ENCODE data around the gene AKR1C8. TPM values are rescaled to one million over a fixed set of nuclear protein-coding genes. Genes with fewer than 3 reads are reported as not detected.
"Not testable (repeated sequence)": the region's sequence is repeated elsewhere in the genome, so short reads cannot be mapped to it uniquely, and the experiment has no call there.

AKR1C8 gene
- total RNA-seq, 1 donor from 2014 or later: not detected

- H3K9me3 Mint-ChIP-seq (ENCODE audit: unreplicated experiment): no peaks in the 10 kb centered on the region
- DNase-seq (ENCODE audit: extremely low spot score, unreplicated experiment): no peak
- H3K27me3 Mint-ChIP-seq (ENCODE audit: unreplicated experiment): peaks cover 5% of the 10 kb centered on the region
- no peaks in the 10 kb centered on the region for H3K36me3 Mint-ChIP-seq (ENCODE audit: unreplicated experiment)
- TF ChIP-seq CTCF (IDR thresholded peaks at IDR 0.05): no peak
- no peak overlapping the region for H3K4me3 Mint-ChIP-seq (ENCODE audit: unreplicated experiment)
- no peak overlapping the region for H3K27ac Mint-ChIP-seq (ENCODE audit: unreplicated experiment)
- H3K4me1 Mint-ChIP-seq (ENCODE audit: unreplicated experiment): no peaks in the 10 kb centered on the region
Measured at GRCh38 chr10:5188358-5188757, 3.4 kb upstream of the AKR1C8 start.

- H3K4me3 Mint-ChIP-seq (ENCODE audit: unreplicated experiment): no peak overlapping the region
- H3K9me3 Mint-ChIP-seq (ENCODE audit: unreplicated experiment): no peaks in the 10 kb centered on the region
- H3K4me1 Mint-ChIP-seq (ENCODE audit: unreplicated experiment): no peaks in the 10 kb centered on the region
- no peak for DNase-seq (ENCODE audit: extremely low spot score, unreplicated experiment)
- peaks cover 5% of the 10 kb centered on the region for H3K27me3 Mint-ChIP-seq (ENCODE audit: unreplicated experiment)
- TF ChIP-seq CTCF (IDR thresholded peaks at IDR 0.05): no peak
- no peak overlapping the region for H3K27ac Mint-ChIP-seq (ENCODE audit: unreplicated experiment)
- H3K36me3 Mint-ChIP-seq (ENCODE audit: unreplicated experiment): no peaks in the 10 kb centered on the region
Measured at GRCh38 chr10:5187867-5188266, 2.9 kb upstream of the AKR1C8 start.

- no peak for TF ChIP-seq CTCF (IDR thresholded peaks at IDR 0.05)
- no peak overlapping the region for H3K27ac Mint-ChIP-seq (ENCODE audit: unreplicated experiment)
- no peaks in the 10 kb centered on the region for H3K9me3 Mint-ChIP-seq (ENCODE audit: unreplicated experiment)
- no peak overlapping the region for H3K4me3 Mint-ChIP-seq (ENCODE audit: unreplicated experiment)
- no peaks in the 10 kb centered on the region for H3K36me3 Mint-ChIP-seq (ENCODE audit: unreplicated experiment)
- DNase-seq (ENCODE audit: extremely low spot score, unreplicated experiment): no peak
- no peaks in the 10 kb centered on the region for H3K4me1 Mint-ChIP-seq (ENCODE audit: unreplicated experiment)
- no peaks in the 10 kb centered on the region for H3K27me3 Mint-ChIP-seq (ENCODE audit: unreplicated experiment)
Measured at GRCh38 chr10:5183923-5184322, 1.0 kb downstream of the AKR1C8 start.

GRCh38 chr10:5180503-5180902 is 4.4 kb downstream of the AKR1C8 start:
- DNase-seq (ENCODE audit: extremely low spot score, unreplicated experiment); H3K27ac Mint-ChIP-seq (ENCODE audit: unreplicated experiment); H3K4me1 Mint-ChIP-seq (ENCODE audit: unreplicated experiment); H3K27me3 Mint-ChIP-seq (ENCODE audit: unreplicated experiment); H3K4me3 Mint-ChIP-seq (ENCODE audit: unreplicated experiment); H3K9me3 Mint-ChIP-seq (ENCODE audit: unreplicated experiment); H3K36me3 Mint-ChIP-seq (ENCODE audit: unreplicated experiment): not testable (repeated sequence)

GRCh38 chr10:5175581-5175980 is 9.4 kb downstream of the AKR1C8 start:
- not testable (repeated sequence) for H3K27ac Mint-ChIP-seq (ENCODE audit: unreplicated experiment); H3K4me3 Mint-ChIP-seq (ENCODE audit: unreplicated experiment)

GRCh38 chr10:5168897-5169420 is 16.0 kb downstream of the AKR1C8 start:
- DNase-seq (ENCODE audit: extremely low spot score, unreplicated experiment): no peak
- Mint-ChIP-seq H3K36me3 (ENCODE audit: unreplicated experiment) (no peaks in the 10 kb centered on the region), H3K4me1 (ENCODE audit: unreplicated experiment) (no peaks in the 10 kb centered on the region), H3K27me3 (ENCODE audit: unreplicated experiment) (peaks cover 3% of the 10 kb centered on the region), H3K9me3 (ENCODE audit: unreplicated experiment) (peaks cover 23% of the 10 kb centered on the region), H3K27ac (ENCODE audit: unreplicated experiment) (no peak overlapping the region), H3K4me3 (ENCODE audit: unreplicated experiment) (no peak overlapping the region)
- no peak for TF ChIP-seq CTCF (IDR thresholded peaks at IDR 0.05)

More at GRCh38 chr10:5175581-5175980, 9.4 kb downstream of the AKR1C8 start:
- not testable (repeated sequence) for H3K9me3 Mint-ChIP-seq (ENCODE audit: unreplicated experiment); H3K4me1 Mint-ChIP-seq (ENCODE audit: unreplicated experiment); H3K36me3 Mint-ChIP-seq (ENCODE audit: unreplicated experiment); DNase-seq (ENCODE audit: extremely low spot score, unreplicated experiment); H3K27me3 Mint-ChIP-seq (ENCODE audit: unreplicated experiment)

Measured in osteocyte (in vitro differentiated cells).